ENCODE results near the gene PARP16.

Gene PARP16

DNA sequence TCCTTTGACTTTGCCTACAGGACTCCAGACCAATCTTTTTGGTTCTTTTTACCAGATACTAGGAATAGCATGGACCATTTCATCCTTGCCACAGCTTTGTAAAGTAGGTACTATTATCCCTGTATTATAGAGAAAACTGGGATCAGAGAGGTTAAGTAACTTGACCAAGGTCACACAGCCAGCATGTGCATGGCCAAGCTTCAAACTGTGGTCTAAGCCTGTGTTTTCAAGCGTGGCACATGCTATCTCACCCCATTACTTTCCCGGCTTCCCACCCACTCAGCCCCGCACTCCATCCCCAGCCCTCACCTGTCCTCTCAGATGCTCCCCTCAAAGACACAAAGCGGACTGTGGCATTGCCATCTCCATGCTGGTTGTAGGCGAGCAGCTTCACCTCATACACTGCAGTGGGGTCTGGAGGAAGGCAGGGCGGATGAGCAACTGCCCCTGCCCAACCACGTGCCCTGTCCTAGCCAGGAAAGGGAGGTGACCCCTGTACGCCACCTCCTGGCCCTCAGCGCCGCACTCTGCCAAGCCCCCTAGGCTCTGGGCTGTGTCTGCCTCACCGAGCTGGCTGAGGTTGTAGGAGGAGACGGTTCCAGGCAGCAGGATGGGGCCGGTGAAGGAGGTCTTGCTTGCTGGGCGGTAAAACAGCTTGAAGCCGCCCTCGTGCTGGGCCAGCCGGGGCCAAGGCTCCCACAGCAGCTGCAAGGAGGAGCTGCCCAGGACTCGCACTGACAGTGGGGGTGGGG lies 43.5 kb upstream of the PARP16 start:
- Histone ChIP-seq H3K4me3 (ENCODE audit: low read length in 2 of 2) (no peak overlapping the region), H3K27ac (ENCODE audit: low read depth in 2 of 2, low read length in 2 of 2) (no peak overlapping the region), H3K36me3 (ENCODE audit: control insufficient read depth in 2 of 2, insufficient read depth in 2 of 2, low read length in 2 of 2) (no peaks in the 10 kb centered on the region), H3K9ac (ENCODE audit: low read depth in 1 of 2, low read length in 2 of 2) (no peak overlapping the region), H3K27me3 (ENCODE audit: control insufficient read depth in 2 of 2, insufficient read depth in 2 of 2, low read length in 2 of 2) (peaks cover under 1 to 4% of the 10 kb centered on the region in 2 donors), H3K9me3 (ENCODE audit: control insufficient read depth in 2 of 2, low read length in 2 of 2) (no peaks in the 10 kb centered on the region), H3K4me1 (ENCODE audit: control insufficient read depth in 2 of 2, insufficient read depth in 2 of 2, low read length in 2 of 2) (no peaks in the 10 kb centered on the region)

DNA sequence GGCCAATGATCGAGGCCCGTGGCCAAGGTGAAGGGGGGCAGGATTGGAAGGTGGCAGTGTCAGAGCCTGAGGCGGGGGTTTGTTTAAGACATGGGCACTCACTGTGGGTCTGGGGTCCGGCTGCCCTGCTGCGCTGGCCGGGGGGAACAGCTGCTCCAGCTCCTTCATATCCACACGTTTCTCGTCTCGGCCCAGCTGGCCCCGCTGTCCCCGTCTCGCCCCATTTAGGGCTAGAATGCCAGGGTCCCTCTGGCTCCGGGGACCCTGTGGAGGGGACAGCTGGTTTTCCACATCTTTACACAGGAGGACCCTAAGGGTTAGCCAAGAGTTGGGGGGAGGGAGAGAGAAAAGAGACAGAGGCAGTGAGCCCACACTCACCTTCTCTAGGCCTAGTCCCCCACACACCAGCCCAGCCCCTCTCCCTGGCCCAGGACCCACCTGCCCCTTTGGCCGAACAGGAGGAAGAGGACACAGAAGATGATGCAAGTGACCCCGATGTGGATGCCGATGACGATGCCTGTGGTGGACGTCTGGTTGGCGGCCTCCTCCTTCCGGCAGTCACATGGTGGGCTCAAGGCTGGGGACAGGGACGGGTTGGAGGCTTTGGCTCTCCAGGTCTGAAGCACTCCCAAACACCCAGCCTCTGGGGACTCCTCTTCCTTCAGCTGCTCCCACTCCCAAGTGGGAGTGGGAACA lies 42.8 kb upstream of the PARP16 start:
- H3K4me3 ChIP-seq (ENCODE audit: low read length in 2 of 2), result no peak overlapping the region
- no peak overlapping the region for H3K9ac ChIP-seq (ENCODE audit: low read depth in 1 of 2, low read length in 2 of 2)
- no peaks in the 10 kb centered on the region for H3K9me3 ChIP-seq (ENCODE audit: control insufficient read depth in 2 of 2, low read length in 2 of 2)
- H3K27me3 ChIP-seq (ENCODE audit: control insufficient read depth in 2 of 2, insufficient read depth in 2 of 2, low read length in 2 of 2), result peaks cover 0 to 4% of the 10 kb centered on the region in 2 donors
- no peaks in the 10 kb centered on the region for H3K36me3 ChIP-seq (ENCODE audit: control insufficient read depth in 2 of 2, insufficient read depth in 2 of 2, low read length in 2 of 2)
- no peak overlapping the region for H3K27ac ChIP-seq (ENCODE audit: low read depth in 2 of 2, low read length in 2 of 2)
- no peaks in the 10 kb centered on the region for H3K4me1 ChIP-seq (ENCODE audit: control insufficient read depth in 2 of 2, insufficient read depth in 2 of 2, low read length in 2 of 2)

DNA sequence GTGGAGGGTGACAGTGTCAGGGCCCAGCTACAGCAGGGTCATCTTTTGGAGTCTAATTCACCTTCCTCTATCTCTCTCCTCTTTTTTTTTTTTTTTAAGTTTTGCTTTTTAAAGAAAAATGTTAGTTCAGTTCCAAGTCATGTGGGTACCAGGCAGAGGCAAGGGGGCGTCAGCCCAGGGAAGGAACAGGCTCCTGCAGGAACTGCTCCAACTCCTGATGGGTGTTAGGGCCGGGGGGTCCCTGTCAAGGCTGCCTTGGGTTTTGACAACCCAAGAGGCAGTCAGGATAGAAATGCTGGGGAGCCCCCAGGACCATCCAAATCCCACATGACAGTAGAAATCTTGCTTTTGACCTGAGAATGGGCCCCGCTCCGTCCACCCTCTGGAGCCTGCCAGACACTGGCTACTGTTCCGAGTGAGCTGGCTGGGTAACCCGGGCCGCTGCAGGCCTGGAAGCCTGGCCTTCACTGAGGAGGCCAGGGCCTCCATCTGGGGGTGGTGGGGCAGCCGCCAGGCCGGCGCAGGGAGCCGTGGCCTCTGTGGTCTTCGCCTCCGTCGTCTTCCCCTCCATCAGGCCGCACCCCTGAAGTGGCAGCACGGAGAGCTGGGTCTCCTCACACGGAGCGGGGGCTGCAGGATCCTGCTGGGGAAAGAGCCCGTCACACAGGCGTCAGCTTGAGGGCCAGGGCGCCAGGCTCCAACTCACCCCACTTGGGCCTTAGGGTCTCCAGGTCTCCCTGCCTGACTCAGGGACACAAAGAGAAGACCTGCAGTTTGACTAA lies 42.0 kb upstream of the PARP16 start:
- H3K9ac ChIP-seq (ENCODE audit: low read depth in 1 of 2, low read length in 2 of 2), result no peak overlapping the region
- H3K9me3 ChIP-seq (ENCODE audit: control insufficient read depth in 2 of 2, low read length in 2 of 2), result no peaks in the 10 kb centered on the region
- no peak overlapping the region for H3K4me3 ChIP-seq (ENCODE audit: low read length in 2 of 2)
- no peak overlapping the region for H3K27ac ChIP-seq (ENCODE audit: low read depth in 2 of 2, low read length in 2 of 2)
- H3K27me3 ChIP-seq (ENCODE audit: control insufficient read depth in 2 of 2, insufficient read depth in 2 of 2, low read length in 2 of 2), result peaks cover 0 to 4% of the 10 kb centered on the region in 2 donors
- H3K4me1 ChIP-seq (ENCODE audit: control insufficient read depth in 2 of 2, insufficient read depth in 2 of 2, low read length in 2 of 2), result no peaks in the 10 kb centered on the region
- no peaks in the 10 kb centered on the region for H3K36me3 ChIP-seq (ENCODE audit: control insufficient read depth in 2 of 2, insufficient read depth in 2 of 2, low read length in 2 of 2)

DNA sequence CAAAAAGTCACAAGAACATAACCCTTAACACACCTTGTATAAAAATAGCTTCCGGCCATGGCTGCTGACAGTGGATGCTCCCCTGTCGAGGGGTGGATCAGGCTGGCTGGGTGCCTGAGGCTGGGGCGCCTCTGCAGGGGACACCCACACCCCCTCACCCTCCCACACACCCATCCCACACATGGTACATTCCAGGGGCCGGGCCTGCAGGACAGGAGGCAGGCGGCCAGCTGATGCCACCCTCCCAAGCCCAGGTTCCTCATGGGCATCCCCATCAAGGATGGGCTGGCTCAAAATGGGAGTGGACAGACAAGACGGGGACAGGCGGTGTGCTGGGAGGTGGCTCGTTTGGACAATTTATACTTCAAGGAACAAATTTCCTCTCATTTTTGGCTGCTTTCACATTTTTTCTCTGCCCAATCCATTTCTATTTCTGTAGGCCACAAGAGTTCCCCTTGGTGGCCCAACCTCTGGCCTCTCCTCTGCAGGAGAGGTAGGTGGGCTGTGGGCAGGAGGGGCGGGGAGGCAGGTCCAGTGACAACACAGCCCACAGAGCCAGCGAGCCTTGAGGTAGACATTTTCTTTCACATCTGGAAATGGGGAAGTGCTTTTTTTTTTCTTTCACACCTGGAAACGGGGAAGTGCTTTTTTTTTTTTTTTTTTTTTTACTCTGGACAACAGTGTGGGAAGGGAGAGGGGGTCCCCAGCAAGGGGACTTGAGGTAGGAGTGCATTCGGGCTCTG lies 41.1 kb upstream of the PARP16 start:
- H3K4me3 ChIP-seq (ENCODE audit: low read length in 2 of 2), result no peak overlapping the region
- H3K9ac ChIP-seq (ENCODE audit: low read depth in 1 of 2, low read length in 2 of 2), result no peak overlapping the region
- no peaks in the 10 kb centered on the region for H3K4me1 ChIP-seq (ENCODE audit: control insufficient read depth in 2 of 2, insufficient read depth in 2 of 2, low read length in 2 of 2)
- H3K36me3 ChIP-seq (ENCODE audit: control insufficient read depth in 2 of 2, insufficient read depth in 2 of 2, low read length in 2 of 2), result no peaks in the 10 kb centered on the region
- no peak overlapping the region for H3K27ac ChIP-seq (ENCODE audit: low read depth in 2 of 2, low read length in 2 of 2)
- H3K27me3 ChIP-seq (ENCODE audit: control insufficient read depth in 2 of 2, insufficient read depth in 2 of 2, low read length in 2 of 2), result peaks cover 0 to 4% of the 10 kb centered on the region in 2 donors
- no peaks in the 10 kb centered on the region for H3K9me3 ChIP-seq (ENCODE audit: control insufficient read depth in 2 of 2, low read length in 2 of 2)

DNA sequence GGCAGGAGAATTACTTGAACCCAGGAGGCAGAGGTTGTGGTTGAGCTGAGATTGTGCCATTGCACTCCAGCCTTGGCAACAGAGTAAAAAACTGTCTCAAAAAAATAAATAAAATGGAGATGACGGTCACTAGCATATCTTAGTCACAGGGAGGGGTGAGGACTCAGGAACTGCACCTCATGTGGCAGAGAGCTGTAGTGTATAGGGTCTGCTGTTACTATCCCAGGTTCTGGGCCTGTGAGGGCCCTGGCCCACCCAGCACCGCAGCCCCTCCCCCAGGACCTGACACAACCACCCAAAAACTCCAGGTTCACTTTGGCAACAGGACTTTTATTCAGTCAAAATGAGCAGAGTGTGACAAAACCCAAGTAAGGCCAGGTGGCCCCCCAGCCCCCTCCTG lies 40.1 kb upstream of the PARP16 start:
- no peaks in the 10 kb centered on the region for H3K4me1 ChIP-seq (ENCODE audit: control insufficient read depth in 2 of 2, insufficient read depth in 2 of 2, low read length in 2 of 2)
- no peaks in the 10 kb centered on the region for H3K9me3 ChIP-seq (ENCODE audit: control insufficient read depth in 2 of 2, low read length in 2 of 2)
- no peak overlapping the region for H3K27ac ChIP-seq (ENCODE audit: low read depth in 2 of 2, low read length in 2 of 2)

DNA sequence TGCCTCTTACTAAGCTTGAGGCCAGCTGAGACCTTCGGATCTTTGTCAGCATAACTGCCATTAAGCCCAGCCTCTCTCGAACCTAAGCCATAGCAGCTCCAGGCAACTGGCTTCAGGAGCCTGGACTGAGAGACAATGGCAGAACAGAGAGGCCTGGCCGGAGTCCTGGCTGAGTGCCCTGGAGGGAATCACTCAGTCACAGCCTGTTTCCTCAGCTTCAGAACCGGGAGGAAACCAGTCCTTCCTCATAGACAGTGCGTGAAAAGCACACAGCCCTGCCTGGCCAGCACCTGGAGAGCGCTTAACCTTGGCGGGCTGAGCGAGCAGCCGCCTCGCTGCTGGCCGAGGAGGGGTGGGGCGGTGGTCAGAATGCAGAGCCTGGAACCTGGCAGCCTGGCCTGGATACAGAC lies 39.4 kb upstream of the PARP16 start:
- Histone ChIP-seq H3K36me3 (ENCODE audit: control insufficient read depth in 2 of 2, insufficient read depth in 2 of 2, low read length in 2 of 2) (no peaks in the 10 kb centered on the region), H3K9ac (ENCODE audit: low read depth in 1 of 2, low read length in 2 of 2) (no peak overlapping the region), H3K4me3 (ENCODE audit: low read length in 2 of 2) (no peak overlapping the region), H3K9me3 (ENCODE audit: control insufficient read depth in 2 of 2, low read length in 2 of 2) (no peaks in the 10 kb centered on the region), H3K27me3 (ENCODE audit: control insufficient read depth in 2 of 2, insufficient read depth in 2 of 2, low read length in 2 of 2) (no peaks in the 10 kb centered on the region), H3K4me1 (ENCODE audit: control insufficient read depth in 2 of 2, insufficient read depth in 2 of 2, low read length in 2 of 2) (no peaks in the 10 kb centered on the region), H3K27ac (ENCODE audit: low read depth in 2 of 2, low read length in 2 of 2) (no peak overlapping the region)

More for the DNA sequence above, 40.1 kb upstream of the PARP16 start:
- Histone ChIP-seq H3K27me3 (ENCODE audit: control insufficient read depth in 2 of 2, insufficient read depth in 2 of 2, low read length in 2 of 2) (peaks cover 0 to 2% of the 10 kb centered on the region in 2 donors), H3K9ac (ENCODE audit: low read depth in 1 of 2, low read length in 2 of 2) (no peak overlapping the region), H3K36me3 (ENCODE audit: control insufficient read depth in 2 of 2, insufficient read depth in 2 of 2, low read length in 2 of 2) (no peaks in the 10 kb centered on the region), H3K4me3 (ENCODE audit: low read length in 2 of 2) (no peak overlapping the region)

DNA sequence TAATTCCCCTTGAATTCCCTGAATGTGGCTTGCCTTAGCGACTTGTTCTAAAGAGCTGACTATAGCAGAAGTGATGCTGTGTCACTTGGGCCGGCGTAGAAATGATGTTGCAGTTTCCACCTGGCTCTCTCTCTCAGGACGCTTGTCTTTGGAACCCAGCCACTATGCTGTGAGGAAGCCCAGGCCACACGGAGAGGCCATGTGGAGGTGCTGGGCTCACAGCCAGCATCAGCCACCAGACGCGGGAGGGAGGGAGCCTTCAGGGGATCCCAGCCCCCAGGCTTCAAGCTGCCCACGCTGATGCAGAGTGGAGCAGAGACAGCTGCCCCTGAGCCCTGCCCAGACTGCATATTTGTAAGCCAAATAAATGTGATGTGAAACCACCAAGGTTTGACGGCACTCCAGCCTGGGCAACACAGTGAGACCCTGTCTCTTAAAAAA lies 36.4 kb upstream of the PARP16 start:
- Histone ChIP-seq H3K4me1 (ENCODE audit: control insufficient read depth in 2 of 2, insufficient read depth in 2 of 2, low read length in 2 of 2) (no peaks in the 10 kb centered on the region), H3K27ac (ENCODE audit: low read depth in 2 of 2, low read length in 2 of 2) (no peak overlapping the region), H3K9ac (ENCODE audit: low read depth in 1 of 2, low read length in 2 of 2) (no peak overlapping the region), H3K27me3 (ENCODE audit: control insufficient read depth in 2 of 2, insufficient read depth in 2 of 2, low read length in 2 of 2) (no peaks in the 10 kb centered on the region), H3K36me3 (ENCODE audit: control insufficient read depth in 2 of 2, insufficient read depth in 2 of 2, low read length in 2 of 2) (no peaks in the 10 kb centered on the region), H3K4me3 (ENCODE audit: low read length in 2 of 2) (no peak overlapping the region), H3K9me3 (ENCODE audit: control insufficient read depth in 2 of 2, low read length in 2 of 2) (no peaks in the 10 kb centered on the region)

DNA sequence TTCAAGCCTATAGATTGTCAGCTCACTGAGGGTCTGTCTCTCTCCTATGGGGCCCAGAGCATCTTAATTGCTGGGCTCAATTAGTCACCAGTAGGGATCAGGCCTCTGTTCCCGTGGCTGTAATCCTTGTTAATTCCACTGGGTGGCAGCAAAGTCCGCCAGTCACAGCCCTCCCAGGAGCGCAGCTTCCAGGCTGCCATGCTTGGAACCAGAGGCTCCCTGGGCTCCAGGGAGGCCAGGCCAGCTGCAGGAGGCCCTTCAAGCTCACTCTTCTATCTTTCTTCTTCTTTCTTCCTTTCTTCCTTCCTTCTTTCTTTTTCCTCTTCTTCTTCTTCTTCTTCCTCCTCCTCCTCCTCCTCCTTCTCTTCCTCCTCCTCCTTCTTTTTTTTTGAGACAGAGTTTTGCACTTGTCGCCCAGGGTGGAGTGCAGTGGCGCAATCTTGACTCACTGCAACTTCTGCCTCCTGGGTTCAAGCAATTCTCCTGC lies 32.2 kb upstream of the PARP16 start:
- Histone ChIP-seq H3K36me3 (ENCODE audit: control insufficient read depth in 2 of 2, insufficient read depth in 2 of 2, low read length in 2 of 2) (no peaks in the 10 kb centered on the region), H3K9ac (ENCODE audit: low read depth in 1 of 2, low read length in 2 of 2) (no peak overlapping the region), H3K4me3 (ENCODE audit: low read length in 2 of 2) (no peak overlapping the region), H3K9me3 (ENCODE audit: control insufficient read depth in 2 of 2, low read length in 2 of 2) (no peaks in the 10 kb centered on the region), H3K27ac (ENCODE audit: low read depth in 2 of 2, low read length in 2 of 2) (no peak overlapping the region), H3K27me3 (ENCODE audit: control insufficient read depth in 2 of 2, insufficient read depth in 2 of 2, low read length in 2 of 2) (peaks cover 0 to 3% of the 10 kb centered on the region in 2 donors), H3K4me1 (ENCODE audit: control insufficient read depth in 2 of 2, insufficient read depth in 2 of 2, low read length in 2 of 2) (no peaks in the 10 kb centered on the region)

DNA sequence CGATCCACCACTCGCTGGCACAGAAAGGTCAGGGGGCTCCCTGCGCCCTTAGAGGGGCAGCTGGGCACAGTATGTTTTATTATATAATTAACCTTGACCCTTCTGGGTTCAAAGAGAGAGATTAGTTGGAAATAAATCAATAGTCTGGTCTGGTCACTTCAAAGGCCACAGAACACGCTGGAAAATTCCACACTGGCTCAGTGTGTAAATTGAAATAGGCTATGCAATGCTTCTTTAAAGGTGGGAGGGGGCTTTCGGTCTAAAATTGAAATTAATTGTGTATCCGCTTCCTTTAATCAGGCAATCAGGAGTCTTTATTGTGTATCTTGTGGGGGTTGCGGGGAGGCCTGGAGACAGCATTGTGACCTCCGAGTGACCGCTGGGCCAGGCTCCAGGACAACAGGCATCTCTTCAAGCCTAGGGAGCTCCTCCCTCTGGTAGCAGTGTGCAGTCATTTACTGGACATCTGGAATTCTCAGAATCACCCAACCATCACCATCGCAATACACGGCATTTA lies 25.8 kb upstream of the PARP16 start:
- Histone ChIP-seq H3K36me3 (ENCODE audit: control insufficient read depth in 2 of 2, insufficient read depth in 2 of 2, low read length in 2 of 2) (no peaks in the 10 kb centered on the region), H3K4me3 (ENCODE audit: low read length in 2 of 2) (no peak overlapping the region), H3K27me3 (ENCODE audit: control insufficient read depth in 2 of 2, insufficient read depth in 2 of 2, low read length in 2 of 2) (peaks cover 0 to 3% of the 10 kb centered on the region in 2 donors), H3K9ac (ENCODE audit: low read depth in 1 of 2, low read length in 2 of 2) (no peak overlapping the region), H3K4me1 (ENCODE audit: control insufficient read depth in 2 of 2, insufficient read depth in 2 of 2, low read length in 2 of 2) (no peaks in the 10 kb centered on the region), H3K27ac (ENCODE audit: low read depth in 2 of 2, low read length in 2 of 2) (no peak overlapping the region), H3K9me3 (ENCODE audit: control insufficient read depth in 2 of 2, low read length in 2 of 2) (no peaks in the 10 kb centered on the region)

All from mucosa of rectum (tissue), 2 donors.